GM18951 (cell line): ENCODE data around the gene IRF2BP2.

Experiments used
- POLR2A ChIP-seq: IDR thresholded peaks from 4 replicates; pipeline ENCODE4 v1.6.1; 2011; ENCODE audit warnings: mild to moderate bottlenecking; ENCODE audit not compliant: insufficient read length, insufficient read depth; ENCODE audit errors: extremely low read depth
- in situ Hi-C: fragments of 300-500 bp; cut with MboI; formaldehyde crosslinking; loops from one replicate; pipeline ENCODE4 v1.12.0; 2022; ENCODE audit warnings: low sequenced_read_pairs, mixed read lengths, inconsistent platforms; ENCODE audit not compliant: unreplicated experiment

Gene IRF2BP2

DNA sequence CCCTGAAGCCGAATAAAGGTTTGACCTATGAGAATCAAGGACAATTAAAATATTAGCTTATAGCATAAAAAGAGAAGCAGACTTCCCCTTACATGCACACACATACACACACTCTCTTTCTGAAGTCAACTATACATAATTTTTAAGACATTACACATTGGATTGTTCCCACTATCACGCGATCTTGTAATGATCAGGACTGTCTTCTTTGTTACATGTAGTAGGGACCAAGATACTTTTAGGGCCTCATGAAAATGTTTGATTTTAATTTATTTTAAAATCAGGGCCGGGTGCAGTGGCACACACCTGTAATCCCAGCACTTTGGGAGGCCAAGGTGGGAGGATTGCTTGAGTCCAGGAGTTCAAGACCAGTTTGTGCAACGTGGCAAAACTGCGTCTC, 16.4 kb upstream of the IRF2BP2 start:
- in situ Hi-C loops: no loop called here
- no peak for TF ChIP-seq POLR2A

DNA sequence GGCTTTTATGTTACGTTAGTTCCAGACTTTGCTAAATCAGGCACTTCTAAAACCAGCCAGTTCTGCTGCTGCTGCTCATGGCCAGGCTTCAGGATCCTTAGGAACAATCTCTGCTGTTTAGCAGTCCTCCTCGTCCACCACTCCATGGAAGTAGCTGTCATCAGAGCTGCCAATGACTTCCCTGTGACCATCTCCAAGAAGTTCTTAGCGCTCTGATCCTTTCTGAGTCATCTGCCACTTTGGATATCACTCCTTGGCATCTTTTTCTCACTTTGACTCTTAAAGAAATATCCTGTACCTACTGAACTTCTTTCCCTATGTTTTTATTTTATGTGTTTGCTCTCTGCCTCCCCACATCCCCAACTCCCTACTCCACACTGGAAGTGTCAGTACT, 14.7 kb upstream of the IRF2BP2 start:
- in situ Hi-C loops: no loop called here
- no peak for TF ChIP-seq POLR2A

DNA sequence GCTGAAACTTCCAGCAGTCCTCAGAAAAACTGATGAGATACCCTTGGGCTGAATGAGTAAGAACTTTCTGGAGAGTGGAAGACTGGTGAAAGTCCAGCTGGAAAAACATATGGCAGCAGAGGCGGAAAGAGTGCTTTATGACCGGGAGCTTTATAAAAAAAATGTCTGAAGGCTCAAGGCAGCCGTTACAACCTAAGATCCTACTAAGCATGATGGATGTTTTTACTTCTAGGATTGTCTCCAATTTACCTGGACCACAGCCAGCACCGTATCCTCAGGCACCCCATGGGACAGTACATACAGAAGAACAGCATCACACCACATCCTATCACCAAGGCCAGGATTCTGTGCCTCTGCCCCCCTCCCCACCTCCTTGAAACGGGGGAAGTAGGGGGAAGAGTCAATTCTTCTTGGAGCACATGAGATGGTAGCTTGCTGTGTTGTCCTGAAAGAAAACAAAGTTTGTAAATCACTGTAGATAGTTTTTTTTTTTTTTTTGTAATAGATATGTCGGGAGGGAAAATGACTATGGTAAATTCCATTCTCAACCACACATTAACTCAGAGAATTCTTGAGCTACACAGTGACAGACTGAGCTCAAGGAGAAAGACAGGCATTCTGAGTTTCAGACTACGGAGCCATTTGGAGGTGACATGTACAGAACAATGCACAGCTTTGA, 11.8 kb upstream of the IRF2BP2 start:
- in situ Hi-C loops: no loop called here
- no peak for TF ChIP-seq POLR2A

DNA sequence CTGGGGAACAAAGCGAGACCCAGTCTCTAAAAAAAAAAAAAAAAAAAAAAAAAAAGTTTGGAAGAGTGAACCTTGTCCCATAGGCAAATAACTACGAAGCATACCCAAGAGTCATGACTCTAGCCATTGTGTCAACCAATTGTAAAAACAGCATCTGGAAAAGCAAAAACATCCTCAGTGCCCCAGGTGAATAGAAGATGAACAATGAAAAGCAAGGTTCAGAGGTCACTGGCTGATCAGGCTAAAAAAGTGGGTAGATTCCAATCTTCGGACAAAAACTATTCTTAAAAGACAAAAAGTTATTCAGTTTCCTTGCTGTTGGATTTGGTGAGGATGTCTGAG, 11.1 kb upstream of the IRF2BP2 start:
- in situ Hi-C loops: no loop called here
- no peak for TF ChIP-seq POLR2A

DNA sequence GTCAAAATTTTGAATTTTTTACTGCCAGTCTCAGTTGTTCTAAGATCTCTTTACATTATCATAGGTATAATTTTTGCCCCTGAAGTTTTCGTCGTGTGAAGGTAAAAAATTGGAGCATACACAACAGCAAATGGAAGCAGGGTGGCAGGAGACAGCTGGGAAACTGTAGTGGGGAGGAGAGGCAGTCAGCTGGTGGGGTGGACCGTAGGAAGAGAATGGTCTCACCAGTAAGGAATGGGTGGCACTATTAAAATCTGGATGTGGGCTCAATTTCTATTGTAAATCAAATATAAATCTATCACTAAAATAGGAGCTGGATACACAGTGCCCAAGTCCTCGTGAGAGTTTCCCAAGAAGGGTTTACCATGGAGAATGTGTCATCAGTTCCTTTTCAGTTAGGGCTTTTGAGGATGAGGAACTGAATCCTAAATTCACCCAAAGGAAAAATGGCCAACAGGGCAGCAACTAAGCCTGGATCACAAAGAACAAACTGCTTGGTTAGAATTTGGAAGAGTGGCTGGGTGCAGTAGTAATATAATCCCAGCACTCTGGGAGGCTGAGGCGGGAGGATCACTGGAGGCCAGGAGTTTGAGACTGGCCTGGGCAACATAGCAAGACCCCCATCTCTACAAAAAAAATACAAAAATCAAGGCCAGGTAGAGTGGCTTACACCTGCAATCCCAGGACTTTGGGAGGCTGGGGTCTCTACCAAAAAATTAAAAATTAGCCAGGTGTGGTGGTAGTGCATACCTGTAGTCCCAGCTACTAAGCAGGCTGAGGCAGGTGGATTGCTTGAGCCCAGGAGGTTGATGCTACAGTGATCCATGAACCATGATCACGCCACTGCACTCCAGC, 10.5 kb upstream of the IRF2BP2 start:
- TF ChIP-seq POLR2A: no peak
- in situ Hi-C loops: no loop called here

DNA sequence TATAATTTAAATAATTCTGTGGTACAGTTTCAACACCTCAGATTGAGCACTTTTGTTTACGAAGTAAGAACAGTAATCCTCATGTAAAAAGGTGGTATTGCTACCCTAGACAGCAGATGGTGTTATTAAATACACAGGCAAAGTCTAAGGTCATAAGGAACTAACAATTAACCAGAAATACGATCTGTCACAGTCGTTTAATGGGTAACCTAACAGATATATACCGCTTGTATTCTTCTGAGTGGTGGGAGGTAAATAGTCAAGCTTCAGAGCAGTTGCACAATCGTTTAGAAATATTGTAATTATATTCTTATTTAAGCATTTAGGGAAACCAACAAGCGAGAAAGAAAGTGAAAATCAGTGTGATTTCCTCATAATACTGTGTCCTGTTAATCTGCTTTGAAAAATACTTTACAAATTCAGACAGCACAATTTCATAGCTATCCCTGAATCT, 9.8 kb upstream of the IRF2BP2 start:
- in situ Hi-C loops: no loop called here
- TF ChIP-seq POLR2A: no peak

DNA sequence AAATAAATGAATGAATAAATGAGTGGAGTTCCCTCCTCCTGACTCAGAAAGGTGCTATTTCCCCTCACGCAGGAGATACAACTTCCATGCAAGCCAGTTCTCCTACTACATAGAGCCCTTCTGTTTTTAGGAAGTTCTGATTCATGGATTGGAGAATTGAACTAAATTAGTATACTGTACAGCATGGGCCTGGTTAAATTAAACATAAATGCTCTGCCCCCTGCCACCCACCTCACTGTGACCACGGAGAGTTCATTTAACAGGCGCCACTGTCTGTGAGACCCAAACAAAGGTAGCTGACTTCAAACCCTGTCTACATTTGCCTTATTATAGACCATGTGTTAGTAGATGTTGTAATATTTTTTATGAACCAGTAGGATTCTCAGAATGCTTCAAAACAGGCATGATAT, 9.1 kb upstream of the IRF2BP2 start:
- in situ Hi-C loops: no loop called here
- TF ChIP-seq POLR2A: no peak

DNA sequence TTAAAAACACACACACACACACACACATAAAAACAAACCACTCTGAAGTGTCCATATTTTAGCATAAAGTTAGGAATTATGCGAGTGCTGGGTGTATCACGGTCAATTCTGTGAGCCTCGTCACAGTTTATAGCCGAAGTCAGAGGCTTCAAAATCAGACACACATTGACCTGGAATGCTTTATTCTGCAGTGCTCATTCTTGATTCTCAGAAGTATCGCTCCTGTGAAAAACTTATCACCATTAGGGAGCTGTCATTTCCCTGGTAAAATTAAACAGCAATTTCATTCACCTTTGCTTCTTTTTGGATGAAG, 8.7 kb upstream of the IRF2BP2 start:
- no peak for TF ChIP-seq POLR2A

DNA sequence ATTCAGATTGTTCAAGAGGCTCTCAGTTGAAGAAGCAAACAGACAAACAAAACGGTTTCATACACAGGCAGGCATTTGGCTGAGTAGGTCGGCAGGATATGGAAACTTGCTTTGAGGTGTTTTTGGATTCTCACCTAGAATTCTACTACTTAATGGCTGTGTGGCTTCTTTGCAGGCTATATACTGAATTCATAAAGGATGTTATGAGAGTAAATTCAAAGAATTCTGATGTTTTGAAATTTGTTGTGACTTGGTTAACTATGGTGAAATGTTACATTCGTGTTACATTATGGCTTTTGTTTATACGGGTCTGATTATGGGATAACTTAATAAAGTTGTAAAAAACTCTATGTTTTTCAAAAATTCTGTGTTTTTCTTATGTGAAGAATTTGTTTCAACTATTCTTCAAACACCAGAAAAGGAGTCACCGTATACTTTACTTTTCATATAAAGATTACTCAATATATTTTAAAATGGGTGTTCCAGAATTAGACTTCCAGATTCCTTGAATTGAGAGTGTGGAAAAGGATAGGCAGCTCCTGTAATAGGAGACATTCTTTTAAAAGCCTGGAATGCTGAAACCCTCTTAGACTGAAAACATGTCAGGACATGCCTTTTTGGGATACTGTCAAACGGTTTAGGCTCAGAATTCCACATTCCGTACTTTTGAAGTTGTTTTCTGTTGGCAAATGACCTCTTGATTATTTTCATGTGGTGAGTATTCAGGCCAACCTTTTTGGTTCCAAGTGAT, 8.2 kb upstream of the IRF2BP2 start:
- in situ Hi-C loops: no loop called here
- no peak for TF ChIP-seq POLR2A

More for the DNA sequence above, 8.7 kb upstream of the IRF2BP2 start:
- in situ Hi-C loops: no loop called here

DNA sequence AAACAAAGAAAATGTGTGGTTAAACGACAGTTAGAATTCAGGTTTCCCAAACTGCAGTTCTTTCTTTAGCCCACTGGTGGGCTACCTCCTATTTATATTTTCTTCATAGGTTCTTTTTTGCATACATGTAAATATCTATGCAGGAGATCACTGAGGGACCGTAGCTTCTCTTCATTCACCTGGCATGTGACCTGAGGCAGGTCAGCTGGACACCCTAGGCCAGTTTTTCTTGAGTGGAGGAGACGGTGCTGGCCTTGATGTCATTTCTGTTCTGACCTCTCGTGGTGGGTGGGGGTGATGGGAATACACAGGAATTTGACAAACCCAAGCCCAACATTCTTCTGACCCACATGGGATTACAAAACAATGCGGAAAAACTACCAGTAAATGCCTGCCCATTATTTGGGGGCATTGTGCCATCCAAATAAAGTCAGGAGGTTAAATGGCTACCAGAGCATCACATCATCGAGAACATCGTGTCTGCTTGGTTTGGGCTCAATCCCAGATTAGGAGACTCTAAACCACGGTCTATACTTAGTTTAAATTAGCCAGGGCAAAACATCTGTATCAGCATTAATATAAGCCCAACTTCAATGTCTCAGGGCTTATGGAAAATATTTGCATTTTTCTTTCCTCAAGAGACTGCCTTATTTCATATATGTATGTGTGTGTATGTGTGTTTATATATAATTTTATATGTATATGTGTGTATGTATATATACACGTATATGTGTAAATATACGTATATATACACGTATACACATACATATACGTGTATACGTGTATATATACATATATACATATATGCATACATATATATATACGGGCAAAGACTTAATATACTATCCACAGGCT, 7.4 kb upstream of the IRF2BP2 start:
- no peak for TF ChIP-seq POLR2A
- in situ Hi-C loops: no loop called here

DNA sequence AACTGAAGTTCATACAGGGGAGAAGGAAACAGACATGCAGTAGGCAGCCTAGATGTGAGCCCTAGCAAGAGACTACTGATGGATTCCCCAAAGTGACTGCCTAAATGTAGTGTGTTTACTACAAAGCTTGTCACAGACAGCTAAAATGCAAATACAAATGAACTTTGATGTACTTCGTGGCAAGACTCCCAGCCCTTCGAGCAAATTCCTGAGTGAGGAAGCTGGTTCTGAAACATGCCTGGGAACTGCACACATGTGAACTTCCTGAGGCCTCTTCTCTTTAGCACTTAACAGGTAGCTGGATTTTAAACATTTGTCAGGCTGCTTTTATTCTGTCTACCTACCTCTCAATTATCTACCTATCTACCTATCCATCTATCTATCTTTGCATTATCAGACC, 6.7 kb upstream of the IRF2BP2 start:
- in situ Hi-C loops: no loop called here
- TF ChIP-seq POLR2A: no peak

DNA sequence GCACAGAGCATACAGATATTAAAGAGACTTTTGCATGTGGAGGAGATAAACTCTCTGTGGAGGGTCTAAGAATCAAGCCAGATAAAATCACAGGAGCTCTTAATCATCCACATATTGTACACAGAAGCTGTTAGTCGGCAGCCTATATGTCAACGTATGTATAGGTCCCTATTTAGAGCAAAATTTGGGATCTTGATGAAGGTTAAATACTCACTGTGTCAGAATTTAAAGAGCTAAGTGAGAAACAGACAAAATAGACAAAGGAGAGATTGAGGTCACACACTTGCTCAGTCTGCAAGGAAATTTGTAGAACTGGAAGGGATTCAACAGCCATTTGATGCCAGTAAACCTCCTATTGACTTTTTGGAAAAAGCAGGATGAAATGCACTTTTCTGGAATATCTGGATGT, 4.1 kb upstream of the IRF2BP2 start:
- no peak for TF ChIP-seq POLR2A
- in situ Hi-C loops: no loop called here
